GM23338 (cell line): ENCODE data around the gene SLC44A4. TPM values are rescaled to one million over a fixed set of nuclear protein-coding genes. Genes with fewer than 3 reads are reported as not detected.

ENCODE experiments used
- ATAC-seq: fragments of 200-7000 bp; cut with Tn5 transposase; 3 replicates; pipeline ENCODE4 v1.9.1; 2020
- DNase-seq: peaks from one replicate; pipeline ENCODE4 v3.0.0-alpha.2; 2015; ENCODE audit warnings: low spot score
- H2AFZ ChIP-seq: fragments of 200-600 bp; sonication (generic); 2 replicates; pipeline ENCODE4 v1.8.0; 2016; ENCODE audit warnings: antibody characterized with exemption, mild to moderate bottlenecking, moderate library complexity
- H3F3A ChIP-seq: fragments of 200-600 bp; sonication (generic); replicated peaks from 2 replicates; pipeline ENCODE4 v1.8.0; 2017; ENCODE audit warnings: antibody characterized with exemption, mixed run types, low read depth
- H3K27ac ChIP-seq: fragments of 200-600 bp; sonication (generic); 2 replicates; pipeline ENCODE4 v1.6.1; 2016; ENCODE audit warnings: low read depth
- H3K27me3 ChIP-seq: fragments of 200-600 bp; sonication (generic); 2 replicates; pipeline ENCODE4 v1.8.0; 2016; ENCODE audit warnings: mild to moderate bottlenecking, mixed run types, moderate library complexity; ENCODE audit not compliant: insufficient read depth
- H3K36me3 ChIP-seq: fragments of 200-600 bp; sonication (generic); 2 replicates; pipeline ENCODE4 v1.8.0; 2016; ENCODE audit warnings: mild to moderate bottlenecking; ENCODE audit not compliant: insufficient read depth
- H3K4me1 ChIP-seq: fragments of 200-600 bp; sonication (generic); 2 replicates; pipeline ENCODE4 v1.8.0; 2016; ENCODE audit warnings: mild to moderate bottlenecking, moderate library complexity; ENCODE audit not compliant: insufficient read depth
- H3K4me2 ChIP-seq: fragments of 200-600 bp; sonication (generic); 2 replicates; pipeline ENCODE4 v1.7.1; 2017; ENCODE audit warnings: mixed run types
- H3K4me3 ChIP-seq: fragments of 200-600 bp; sonication (generic); 2 replicates; pipeline ENCODE4 v1.6.1; 2016; ENCODE audit warnings: mixed run types
- H3K79me2 ChIP-seq: fragments of 200-600 bp; sonication (generic); replicated peaks from 2 replicates; pipeline ENCODE4 v1.8.0; 2017; ENCODE audit warnings: mild to moderate bottlenecking; ENCODE audit not compliant: insufficient read depth
- H3K9me2 ChIP-seq: fragments of 200-600 bp; sonication (generic); 2 replicates; pipeline ENCODE4 v1.8.0; 2017; ENCODE audit not compliant: insufficient read depth
- H4K20me1 ChIP-seq: fragments of 200-600 bp; sonication (generic); replicated peaks from 2 replicates; pipeline ENCODE4 v1.8.0; 2017; ENCODE audit warnings: mild to moderate bottlenecking; ENCODE audit not compliant: insufficient read depth
- H3K27ac Mint-ChIP-seq: 2 replicates; pipeline ENCODE4 v1.8.0; 2020; ENCODE audit warnings: inconsistent platforms, mild to moderate bottlenecking, moderate library complexity, mixed read lengths
- H3K27me3 Mint-ChIP-seq: 3 replicates; pipeline ENCODE4 v1.8.0; 2022; ENCODE audit warnings: low read depth, mild to moderate bottlenecking, moderate library complexity, mixed read lengths, inconsistent platforms; ENCODE audit not compliant: insufficient read depth, poor library complexity
- H3K36me3 Mint-ChIP-seq: 3 replicates; pipeline ENCODE4 v1.8.0; 2021; ENCODE audit warnings: low read depth, mild to moderate bottlenecking, inconsistent platforms, moderate library complexity, mixed read lengths
- H3K4me1 Mint-ChIP-seq: 3 replicates; pipeline ENCODE4 v1.8.0; 2020; ENCODE audit warnings: mild to moderate bottlenecking, inconsistent platforms, mixed read lengths
- H3K4me3 Mint-ChIP-seq: 3 replicates; pipeline ENCODE4 v1.8.0; 2021; ENCODE audit warnings: moderate library complexity, mild to moderate bottlenecking, inconsistent platforms, mixed read lengths
- H3K9me3 Mint-ChIP-seq: 3 replicates; pipeline ENCODE4 v1.8.0; 2020; ENCODE audit warnings: moderate library complexity, mild to moderate bottlenecking, inconsistent platforms, mixed read lengths
- CREB1 ChIP-seq: fragments of 250-450 bp; sonication (Bioruptor Pico); IDR thresholded peaks from 2 replicates; pipeline ENCODE4 v1.5.0; 2020; ENCODE audit warnings: low read depth, mild to moderate bottlenecking, moderate library complexity
- EZH2 ChIP-seq: fragments of 200-600 bp; sonication (generic); IDR thresholded peaks from one replicate; pipeline ENCODE4 v1.8.0; 2017; ENCODE audit warnings: antibody characterized with exemption, mild to moderate bottlenecking, low read depth; ENCODE audit not compliant: unreplicated experiment
- EZH2phosphoT487 ChIP-seq: fragments of 200-600 bp; sonication (generic); IDR thresholded peaks from one replicate; pipeline ENCODE4 v1.8.1; 2018; ENCODE audit warnings: antibody characterized with exemption; ENCODE audit not compliant: unreplicated experiment
- JUNB ChIP-seq: IDR thresholded peaks from one replicate; pipeline ENCODE4 v1.6.1; 2016; ENCODE audit warnings: antibody characterized with exemption; ENCODE audit not compliant: unreplicated experiment
- NANOG ChIP-seq: IDR thresholded peaks from 2 replicates; pipeline ENCODE4 v1.6.1; 2016; ENCODE audit warnings: antibody characterized with exemption, borderline replicate concordance
- POLR2AphosphoS5 ChIP-seq: IDR thresholded peaks from 2 replicates; pipeline ENCODE4 v1.6.1; 2016; ENCODE audit warnings: antibody characterized with exemption, low read depth
- STAT1 ChIP-seq: IDR thresholded peaks from one replicate; pipeline ENCODE4 v1.6.1; 2016; ENCODE audit warnings: antibody characterized with exemption; ENCODE audit not compliant: unreplicated experiment
- ZNF114 ChIP-seq: fragments of 250-450 bp; sonication (Bioruptor Pico); IDR thresholded peaks from 2 replicates; pipeline ENCODE4 v1.5.0; 2020; ENCODE audit warnings: mild to moderate bottlenecking, moderate library complexity
- ZNF331 ChIP-seq: fragments of 250-450 bp; sonication (Bioruptor Pico); IDR thresholded peaks from 2 replicates; pipeline ENCODE4 v1.5.0; 2020; ENCODE audit warnings: low read depth, mild to moderate bottlenecking, moderate library complexity
- polyA plus RNA-seq: library from polyadenylated mRNA; unstranded; fragments of >200 nt; fragmentation: Nextera tagmentation; extraction: Ambion mirVana; gene quantifications from 2 replicates; pipeline ENCODE4 v1.2.1, GENCODE V29; 2016
- total RNA-seq: library from RNA; depleted of rRNA; stranded (reverse); fragments of >200 nt; shearing (Covaris generic); gene quantifications from 2 replicates; pipeline ENCODE4 v1.2.3, GENCODE V29; 2014
- TF ChIP-seq, protein P1 (sequence below): IDR thresholded peaks from 2 replicates; pipeline ENCODE4 v1.6.1; 2016; ENCODE audit warnings: antibody characterized with exemption
- TF ChIP-seq, protein P2 (sequence below), 2 experiments: fragments of 200-600 bp in 1 of 2; sonication (generic) in 1 of 2; conservative IDR thresholded peaks; 2 replicates each; pipeline versions ENCODE4 v1.5.1 to v1.6.1; 2016 to 2017; ENCODE audit warnings: antibody characterized with exemption in 2 of 2, low read depth in 2 of 2, mild to moderate bottlenecking in 2 of 2, moderate library complexity in 1 of 2
- TF ChIP-seq, protein P3 (sequence below): fragments of 250-450 bp; sonication (Bioruptor Pico); IDR thresholded peaks from 2 replicates; pipeline ENCODE4 v1.5.0; 2020; ENCODE audit warnings: mild to moderate bottlenecking, moderate library complexity
- TF ChIP-seq, protein P4 (sequence below): IDR thresholded peaks from one replicate; pipeline ENCODE4 v1.6.1; 2018; ENCODE audit warnings: antibody characterized with exemption; ENCODE audit not compliant: unreplicated experiment

SLC44A4 gene
- total and polyA plus RNA-seq, 2 experiments from 2014 or later, result 1.1 to 3.7 TPM

DNA sequence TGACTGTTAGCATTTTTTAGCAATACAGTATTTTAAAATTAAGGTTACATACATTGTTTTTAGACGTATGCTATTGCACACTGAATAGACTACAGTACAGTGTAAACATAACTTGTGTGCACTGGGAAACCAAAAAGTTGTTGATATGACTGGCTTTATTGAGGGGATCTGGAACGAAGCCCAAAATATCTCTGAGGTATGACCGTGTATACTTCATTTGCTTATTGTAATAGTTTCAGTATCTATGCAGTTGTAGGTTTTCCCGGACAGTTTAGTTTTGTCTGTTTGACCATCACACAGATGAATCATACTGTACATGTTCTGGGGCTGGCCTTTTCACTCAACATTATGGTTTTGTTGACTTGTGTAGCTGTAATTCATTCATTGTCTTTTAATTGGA lies 30.0 kb upstream of the SLC44A4 start:
- no peaks in the 10 kb centered on the region; the same call in 1 of the 2 replicates for H3F3A ChIP-seq
- no peaks in the 10 kb centered on the region for H3K79me2 ChIP-seq
- no peaks in the 10 kb centered on the region for H4K20me1 ChIP-seq
- peaks cover 12% of the 10 kb centered on the region for H3K4me1 ChIP-seq
- no peak overlapping the region for H3K4me3 ChIP-seq
- Mint-ChIP-seq H3K9me3 (no peaks in the 10 kb centered on the region), H3K27me3 (peaks cover 5% of the 10 kb centered on the region), H3K36me3 (no peaks in the 10 kb centered on the region), H3K4me3 (no peak overlapping the region), H3K4me1 (peaks cover 9% of the 10 kb centered on the region; the same call in 2 of the 3 replicates), H3K27ac (no peak overlapping the region)
- H2AFZ ChIP-seq, result no peak overlapping the region
- H3K36me3 ChIP-seq, result no peaks in the 10 kb centered on the region
- no peaks in the 10 kb centered on the region for H3K27me3 ChIP-seq
- no peaks in the 10 kb centered on the region for H3K9me2 ChIP-seq
- DNase-seq (no peak), ATAC-seq (no peak)
- H3K27ac ChIP-seq, result no peak overlapping the region
- TF ChIP-seq STAT1 (no peak), EZH2 (no peak), EZH2phosphoT487 (no peak), NANOG (no peak), ZNF114 (CRISPR knock-in tag) (no peak), CREB1 (CRISPR knock-in tag) (no peak), ZNF331 (CRISPR knock-in tag) (no peak), POLR2AphosphoS5 (no peak), JUNB (no peak)
- TF ChIP-seq, protein P1, sequence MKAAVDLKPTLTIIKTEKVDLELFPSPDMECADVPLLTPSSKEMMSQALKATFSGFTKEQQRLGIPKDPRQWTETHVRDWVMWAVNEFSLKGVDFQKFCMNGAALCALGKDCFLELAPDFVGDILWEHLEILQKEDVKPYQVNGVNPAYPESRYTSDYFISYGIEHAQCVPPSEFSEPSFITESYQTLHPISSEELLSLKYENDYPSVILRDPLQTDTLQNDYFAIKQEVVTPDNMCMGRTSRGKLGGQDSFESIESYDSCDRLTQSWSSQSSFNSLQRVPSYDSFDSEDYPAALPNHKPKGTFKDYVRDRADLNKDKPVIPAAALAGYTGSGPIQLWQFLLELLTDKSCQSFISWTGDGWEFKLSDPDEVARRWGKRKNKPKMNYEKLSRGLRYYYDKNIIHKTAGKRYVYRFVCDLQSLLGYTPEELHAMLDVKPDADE, result no peak
- TF ChIP-seq, protein P2, sequence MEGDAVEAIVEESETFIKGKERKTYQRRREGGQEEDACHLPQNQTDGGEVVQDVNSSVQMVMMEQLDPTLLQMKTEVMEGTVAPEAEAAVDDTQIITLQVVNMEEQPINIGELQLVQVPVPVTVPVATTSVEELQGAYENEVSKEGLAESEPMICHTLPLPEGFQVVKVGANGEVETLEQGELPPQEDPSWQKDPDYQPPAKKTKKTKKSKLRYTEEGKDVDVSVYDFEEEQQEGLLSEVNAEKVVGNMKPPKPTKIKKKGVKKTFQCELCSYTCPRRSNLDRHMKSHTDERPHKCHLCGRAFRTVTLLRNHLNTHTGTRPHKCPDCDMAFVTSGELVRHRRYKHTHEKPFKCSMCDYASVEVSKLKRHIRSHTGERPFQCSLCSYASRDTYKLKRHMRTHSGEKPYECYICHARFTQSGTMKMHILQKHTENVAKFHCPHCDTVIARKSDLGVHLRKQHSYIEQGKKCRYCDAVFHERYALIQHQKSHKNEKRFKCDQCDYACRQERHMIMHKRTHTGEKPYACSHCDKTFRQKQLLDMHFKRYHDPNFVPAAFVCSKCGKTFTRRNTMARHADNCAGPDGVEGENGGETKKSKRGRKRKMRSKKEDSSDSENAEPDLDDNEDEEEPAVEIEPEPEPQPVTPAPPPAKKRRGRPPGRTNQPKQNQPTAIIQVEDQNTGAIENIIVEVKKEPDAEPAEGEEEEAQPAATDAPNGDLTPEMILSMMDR (conservative IDR thresholded peaks at IDR 0.05; ENCODE audit: low read depth in 2 of 2), result no peak
- TF ChIP-seq, protein P3, sequence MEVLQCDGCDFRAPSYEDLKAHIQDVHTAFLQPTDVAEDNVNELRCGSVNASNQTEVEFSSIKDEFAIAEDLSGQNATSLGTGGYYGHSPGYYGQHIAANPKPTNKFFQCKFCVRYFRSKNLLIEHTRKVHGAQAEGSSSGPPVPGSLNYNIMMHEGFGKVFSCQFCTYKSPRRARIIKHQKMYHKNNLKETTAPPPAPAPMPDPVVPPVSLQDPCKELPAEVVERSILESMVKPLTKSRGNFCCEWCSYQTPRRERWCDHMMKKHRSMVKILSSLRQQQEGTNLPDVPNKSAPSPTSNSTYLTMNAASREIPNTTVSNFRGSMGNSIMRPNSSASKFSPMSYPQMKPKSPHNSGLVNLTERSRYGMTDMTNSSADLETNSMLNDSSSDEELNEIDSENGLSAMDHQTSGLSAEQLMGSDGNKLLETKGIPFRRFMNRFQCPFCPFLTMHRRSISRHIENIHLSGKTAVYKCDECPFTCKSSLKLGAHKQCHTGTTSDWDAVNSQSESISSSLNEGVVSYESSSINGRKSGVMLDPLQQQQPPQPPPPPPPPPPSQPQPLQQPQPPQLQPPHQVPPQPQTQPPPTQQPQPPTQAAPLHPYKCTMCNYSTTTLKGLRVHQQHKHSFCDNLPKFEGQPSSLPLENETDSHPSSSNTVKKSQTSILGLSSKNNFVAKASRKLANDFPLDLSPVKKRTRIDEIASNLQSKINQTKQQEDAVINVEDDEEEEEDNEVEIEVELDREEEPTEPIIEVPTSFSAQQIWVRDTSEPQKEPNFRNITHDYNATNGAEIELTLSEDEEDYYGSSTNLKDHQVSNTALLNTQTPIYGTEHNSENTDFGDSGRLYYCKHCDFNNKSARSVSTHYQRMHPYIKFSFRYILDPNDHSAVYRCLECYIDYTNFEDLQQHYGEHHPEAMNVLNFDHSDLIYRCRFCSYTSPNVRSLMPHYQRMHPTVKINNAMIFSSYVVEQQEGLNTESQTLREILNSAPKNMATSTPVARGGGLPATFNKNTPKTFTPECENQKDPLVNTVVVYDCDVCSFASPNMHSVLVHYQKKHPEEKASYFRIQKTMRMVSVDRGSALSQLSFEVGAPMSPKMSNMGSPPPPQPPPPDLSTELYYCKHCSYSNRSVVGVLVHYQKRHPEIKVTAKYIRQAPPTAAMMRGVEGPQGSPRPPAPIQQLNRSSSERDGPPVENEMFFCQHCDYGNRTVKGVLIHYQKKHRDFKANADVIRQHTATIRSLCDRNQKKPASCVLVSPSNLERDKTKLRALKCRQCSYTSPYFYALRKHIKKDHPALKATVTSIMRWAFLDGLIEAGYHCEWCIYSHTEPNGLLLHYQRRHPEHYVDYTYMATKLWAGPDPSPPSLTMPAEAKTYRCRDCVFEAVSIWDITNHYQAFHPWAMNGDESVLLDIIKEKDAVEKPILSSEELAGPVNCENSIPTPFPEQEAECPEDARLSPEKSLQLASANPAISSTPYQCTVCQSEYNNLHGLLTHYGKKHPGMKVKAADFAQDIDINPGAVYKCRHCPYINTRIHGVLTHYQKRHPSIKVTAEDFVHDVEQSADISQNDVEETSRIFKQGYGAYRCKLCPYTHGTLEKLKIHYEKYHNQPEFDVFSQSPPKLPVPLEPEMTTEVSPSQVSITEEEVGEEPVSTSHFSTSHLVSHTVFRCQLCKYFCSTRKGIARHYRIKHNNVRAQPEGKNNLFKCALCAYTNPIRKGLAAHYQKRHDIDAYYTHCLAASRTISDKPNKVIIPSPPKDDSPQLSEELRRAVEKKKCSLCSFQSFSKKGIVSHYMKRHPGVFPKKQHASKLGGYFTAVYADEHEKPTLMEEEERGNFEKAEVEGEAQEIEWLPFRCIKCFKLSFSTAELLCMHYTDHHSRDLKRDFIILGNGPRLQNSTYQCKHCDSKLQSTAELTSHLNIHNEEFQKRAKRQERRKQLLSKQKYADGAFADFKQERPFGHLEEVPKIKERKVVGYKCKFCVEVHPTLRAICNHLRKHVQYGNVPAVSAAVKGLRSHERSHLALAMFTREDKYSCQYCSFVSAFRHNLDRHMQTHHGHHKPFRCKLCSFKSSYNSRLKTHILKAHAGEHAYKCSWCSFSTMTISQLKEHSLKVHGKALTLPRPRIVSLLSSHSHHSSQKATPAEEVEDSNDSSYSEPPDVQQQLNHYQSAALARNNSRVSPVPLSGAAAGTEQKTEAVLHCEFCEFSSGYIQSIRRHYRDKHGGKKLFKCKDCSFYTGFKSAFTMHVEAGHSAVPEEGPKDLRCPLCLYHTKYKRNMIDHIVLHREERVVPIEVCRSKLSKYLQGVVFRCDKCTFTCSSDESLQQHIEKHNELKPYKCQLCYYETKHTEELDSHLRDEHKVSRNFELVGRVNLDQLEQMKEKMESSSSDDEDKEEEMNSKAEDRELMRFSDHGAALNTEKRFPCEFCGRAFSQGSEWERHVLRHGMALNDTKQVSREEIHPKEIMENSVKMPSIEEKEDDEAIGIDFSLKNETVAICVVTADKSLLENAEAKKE (CRISPR knock-in tag), result no peak
- TF ChIP-seq, protein P4, sequence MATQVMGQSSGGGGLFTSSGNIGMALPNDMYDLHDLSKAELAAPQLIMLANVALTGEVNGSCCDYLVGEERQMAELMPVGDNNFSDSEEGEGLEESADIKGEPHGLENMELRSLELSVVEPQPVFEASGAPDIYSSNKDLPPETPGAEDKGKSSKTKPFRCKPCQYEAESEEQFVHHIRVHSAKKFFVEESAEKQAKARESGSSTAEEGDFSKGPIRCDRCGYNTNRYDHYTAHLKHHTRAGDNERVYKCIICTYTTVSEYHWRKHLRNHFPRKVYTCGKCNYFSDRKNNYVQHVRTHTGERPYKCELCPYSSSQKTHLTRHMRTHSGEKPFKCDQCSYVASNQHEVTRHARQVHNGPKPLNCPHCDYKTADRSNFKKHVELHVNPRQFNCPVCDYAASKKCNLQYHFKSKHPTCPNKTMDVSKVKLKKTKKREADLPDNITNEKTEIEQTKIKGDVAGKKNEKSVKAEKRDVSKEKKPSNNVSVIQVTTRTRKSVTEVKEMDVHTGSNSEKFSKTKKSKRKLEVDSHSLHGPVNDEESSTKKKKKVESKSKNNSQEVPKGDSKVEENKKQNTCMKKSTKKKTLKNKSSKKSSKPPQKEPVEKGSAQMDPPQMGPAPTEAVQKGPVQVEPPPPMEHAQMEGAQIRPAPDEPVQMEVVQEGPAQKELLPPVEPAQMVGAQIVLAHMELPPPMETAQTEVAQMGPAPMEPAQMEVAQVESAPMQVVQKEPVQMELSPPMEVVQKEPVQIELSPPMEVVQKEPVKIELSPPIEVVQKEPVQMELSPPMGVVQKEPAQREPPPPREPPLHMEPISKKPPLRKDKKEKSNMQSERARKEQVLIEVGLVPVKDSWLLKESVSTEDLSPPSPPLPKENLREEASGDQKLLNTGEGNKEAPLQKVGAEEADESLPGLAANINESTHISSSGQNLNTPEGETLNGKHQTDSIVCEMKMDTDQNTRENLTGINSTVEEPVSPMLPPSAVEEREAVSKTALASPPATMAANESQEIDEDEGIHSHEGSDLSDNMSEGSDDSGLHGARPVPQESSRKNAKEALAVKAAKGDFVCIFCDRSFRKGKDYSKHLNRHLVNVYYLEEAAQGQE, result no peak
- H3K4me2 ChIP-seq, result no peak overlapping the region
